IMR-90 (cell line): ENCODE results near the gene GALNT7. TPM values are rescaled to one million over a fixed set of nuclear protein-coding genes. Genes with fewer than 3 reads are reported as not detected.

Experiments
- ATAC-seq: fragments of 200-7000 bp; cut with Tn5 transposase; 2 replicates; pipeline ENCODE4 v1.9.1; 2020; ENCODE audit warnings: low read depth, mild to moderate bottlenecking, moderate library complexity
- BruUV-seq: library from RNA; stranded (reverse); fragments of 400-500 nt; replicated peaks from 2 replicates; lab custom pipeline; 2021; lab: Mats Ljungman, UMichigan
- CTCF ChIA-PET: fragments of 300-600 bp; formaldehyde crosslinking; extraction: SDS; loops from one replicate; lab custom pipeline; 2021; ENCODE audit warnings: antibody characterized with exemption; lab: Yijun Ruan, JAX
- POLR2A ChIA-PET: fragments of 300-600 bp; sonication (Branson Sonifier 250); formaldehyde crosslinking; loops from one replicate; lab custom pipeline; 2022; ENCODE audit warnings: antibody characterized with exemption; ENCODE audit not compliant: unreplicated experiment; lab: Charles Lee
- DNase-seq: peaks from one replicate; pipeline ENCODE4 v3.0.0; 2013
- H2AFZ ChIP-seq: replicated peaks from 2 replicates; pipeline ENCODE3; 2013; ENCODE audit warnings: low read length, mild to moderate bottlenecking; ENCODE audit not compliant: poor library complexity
- H2AK5ac ChIP-seq: 2 replicates; pipeline ENCODE4 v1.6.1; 2013; ENCODE audit warnings: low read depth, low read length, inconsistent platforms
- H2AK9ac ChIP-seq: replicated peaks from 2 replicates; pipeline ENCODE3; 2013; ENCODE audit warnings: mild to moderate bottlenecking, low read depth, low read length, moderate library complexity; ENCODE audit not compliant: poor library complexity
- H2BK120ac ChIP-seq: 2 replicates; pipeline ENCODE4 v1.6.1; 2013; ENCODE audit warnings: low read depth, low read length, inconsistent platforms
- H2BK15ac ChIP-seq: 3 replicates; pipeline ENCODE4 v1.6.1; 2013; ENCODE audit warnings: low read depth, low read length, inconsistent platforms
- H2BK20ac ChIP-seq: 2 replicates; pipeline ENCODE4 v1.6.1; 2013; ENCODE audit warnings: low read depth, mild to moderate bottlenecking, inconsistent platforms, low read length, moderate library complexity
- H2BK5ac ChIP-seq: 2 replicates; pipeline ENCODE4 v1.6.1; 2013; ENCODE audit warnings: mild to moderate bottlenecking, low read depth, low read length, inconsistent platforms; ENCODE audit not compliant: poor library complexity, severe bottlenecking
- H3K14ac ChIP-seq: replicated peaks from 2 replicates; pipeline ENCODE4 v1.6.1; 2013; ENCODE audit warnings: low read depth, low read length, inconsistent platforms
- H3K18ac ChIP-seq: 2 replicates; pipeline ENCODE4 v1.6.1; 2013; ENCODE audit warnings: low read depth, low read length, control low read depth
- H3K23ac ChIP-seq: 2 replicates; pipeline ENCODE4 v1.6.1; 2013; ENCODE audit warnings: low read depth, low read length, inconsistent platforms
- H3K27ac ChIP-seq: 2 replicates; pipeline ENCODE4 v1.5.1; 2013; ENCODE audit warnings: mild to moderate bottlenecking, control low read depth, low read length; ENCODE audit not compliant: insufficient read depth
- H3K27me3 ChIP-seq: 2 replicates; pipeline ENCODE4 v1.6.1; 2013; ENCODE audit warnings: low read length; ENCODE audit not compliant: control insufficient read depth, insufficient read depth
- H3K36me3 ChIP-seq: 2 replicates; pipeline ENCODE4 v1.6.1; 2013; ENCODE audit warnings: low read length, mixed read lengths; ENCODE audit not compliant: control insufficient read depth, insufficient read depth
- H3K4ac ChIP-seq: 2 replicates; pipeline ENCODE4 v1.6.1; 2013; ENCODE audit warnings: low read depth, low read length, inconsistent platforms
- H3K4me1 ChIP-seq: 2 replicates; pipeline ENCODE4 v1.6.1; 2013; ENCODE audit warnings: low read length, mixed read lengths; ENCODE audit not compliant: control insufficient read depth, insufficient read depth
- H3K4me2 ChIP-seq: 2 replicates; pipeline ENCODE4 v1.6.1; 2013; ENCODE audit warnings: low read depth, mild to moderate bottlenecking, control low read depth, low read length, moderate library complexity
- H3K4me3 ChIP-seq: 2 replicates; pipeline ENCODE4 v1.5.1; 2013; ENCODE audit warnings: low read depth, mild to moderate bottlenecking, control low read depth, low read length, moderate library complexity; ENCODE audit not compliant: insufficient read depth
- H3K56ac ChIP-seq: 2 replicates; pipeline ENCODE4 v1.6.1; 2013; ENCODE audit warnings: low read length, inconsistent platforms; ENCODE audit not compliant: insufficient read depth; ENCODE audit errors: extremely low read depth
- H3K79me1 ChIP-seq, 2 experiments: 2 replicates each; pipeline ENCODE4 v1.6.1; 2013; ENCODE audit warnings: low read length in 2 of 2, inconsistent platforms in 1 of 2, low read depth in 1 of 2
- H3K9ac ChIP-seq: 2 replicates; pipeline ENCODE4 v1.6.1; 2013; ENCODE audit warnings: low read depth, low read length, control low read depth
- H3K9me1 ChIP-seq: 2 replicates; pipeline ENCODE4 v1.6.1; 2013; ENCODE audit warnings: low read length, inconsistent platforms; ENCODE audit not compliant: insufficient read depth
- H3K9me3 ChIP-seq: 2 replicates; pipeline ENCODE4 v1.6.1; 2013; ENCODE audit warnings: low read length; ENCODE audit not compliant: control insufficient read depth, insufficient read depth
- H4K20me1 ChIP-seq: 2 replicates; pipeline ENCODE4 v1.6.1; 2013; ENCODE audit warnings: low read length, inconsistent platforms; ENCODE audit not compliant: insufficient read depth
- H4K5ac ChIP-seq: 2 replicates; pipeline ENCODE4 v1.6.1; 2013; ENCODE audit warnings: mild to moderate bottlenecking, low read depth, low read length, control low read depth
- H4K8ac ChIP-seq, 2 experiments: 2 replicates each; pipeline ENCODE4 v1.6.1; 2013; ENCODE audit warnings: low read depth in 2 of 2, low read length in 2 of 2, control low read depth in 1 of 2, inconsistent platforms in 1 of 2
- H4K91ac ChIP-seq: 2 replicates; pipeline ENCODE4 v1.6.1; 2013; ENCODE audit warnings: low read depth, low read length, inconsistent platforms; ENCODE audit not compliant: insufficient read depth
- BHLHE40 ChIP-seq: fragments of 150-350 bp; IDR thresholded peaks from 2 replicates; pipeline ENCODE4 v1.6.1; 2016; ENCODE audit warnings: mild to moderate bottlenecking, low read depth, low read length
- CEBPB ChIP-seq: IDR thresholded peaks from 2 replicates; pipeline ENCODE4 v1.6.1; 2012; ENCODE audit warnings: low read depth, low read length, improper control_type of control experiment
- FOS ChIP-seq: fragments of 150-350 bp; IDR thresholded peaks from 2 replicates; pipeline ENCODE4 v1.6.1; 2016; ENCODE audit warnings: low read depth, low read length
- POLR2A ChIP-seq: IDR thresholded peaks from 2 replicates; pipeline ENCODE4 v1.6.1; 2012; ENCODE audit warnings: mild to moderate bottlenecking, low read depth, low read length
- RAD21 ChIP-seq: IDR thresholded peaks from 2 replicates; pipeline ENCODE4 v1.6.1; 2012; ENCODE audit warnings: low read length, improper control_type of control experiment
- RCOR1 ChIP-seq: IDR thresholded peaks from 2 replicates; pipeline ENCODE4 v1.6.1; 2012; ENCODE audit warnings: mild to moderate bottlenecking, low read length, improper control_type of control experiment; ENCODE audit not compliant: insufficient replicate concordance
- WGBS, 2 experiments: methylation state at CpG; one replicate each; pipeline versions ENCODE4 v1.1.5 to v1.1.7; 2013; ENCODE audit warnings: missing lambda C conversion rate in 2 of 2; ENCODE audit not compliant: insufficient read length in 1 of 2; ENCODE audit errors: extremely low coverage in 2 of 2; 5-methylcytosine and 5-hydroxymethylcytosine counted together
- dilution Hi-C: fragments of 300-500 bp; cut with HindIII; formaldehyde crosslinking; loops from one replicate; pipeline ENCODE4 v1.14.3; 2018; ENCODE audit warnings: low sequenced_read_pairs; ENCODE audit not compliant: unreplicated experiment
- in situ Hi-C: fragments of 300-500 bp; cut with MboI; formaldehyde crosslinking; loops from 3 replicates; pipeline ENCODE4 v1.14.3; 2019; ENCODE audit warnings: low sequenced_read_pairs, inconsistent platforms, mixed read lengths
- intact Hi-C: fragments of 100-400 bp; cut with micrococcal nuclease; formaldehyde crosslinking; loops from 2 replicates; pipeline ENCODE4 v1.10.0; 2022
- polyA plus RNA-seq, 3 experiments: library from polyadenylated mRNA; depleted of rRNA; stranded (reverse); fragments of >200 nt; gene quantifications; 2 replicates each; pipeline ENCODE4 v1.2.3, GENCODE V29; 2012; ENCODE audit warnings: low replicate concordance in 1 of 3
- total RNA-seq: library from RNA; depleted of rRNA; stranded (reverse); fragments of >200 nt; gene quantifications from 2 replicates; pipeline ENCODE4 v1.2.3, GENCODE V29; 2012

Gene GALNT7
- total and polyA plus RNA-seq, 2 of the 4 experiments (the other 2 are of a cell fraction) = 19.1 to 31.2 TPM

DNA sequence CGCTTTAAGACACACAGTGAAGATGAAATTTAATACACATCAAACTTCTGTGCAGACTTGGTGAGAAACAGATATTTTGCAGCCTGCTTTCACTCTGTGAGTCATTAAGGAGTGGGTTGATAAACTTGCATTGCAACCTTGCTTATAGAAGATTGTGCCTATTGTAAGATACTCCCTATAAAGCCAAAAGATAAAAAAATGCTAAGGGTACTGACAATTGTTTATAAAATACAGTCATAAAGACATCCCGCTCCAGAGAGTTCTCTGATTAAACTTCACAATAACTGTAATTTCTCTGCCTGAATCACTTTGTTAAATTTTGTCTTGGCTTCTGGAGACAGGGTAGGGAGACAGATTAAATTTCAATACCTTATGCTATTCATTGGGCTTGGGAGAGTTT is 49.1 kb downstream of the GALNT7 start:
- no CpG with 5 or more reads among the region's 2 CpGs for WGBS, 2 experiments
- H2AFZ ChIP-seq = no peak overlapping the region
- ChIA-PET POLR2A (no interaction called here), CTCF (no interaction called here)
- no peaks in the 10 kb centered on the region for H4K20me1 ChIP-seq
- H3K27me3 ChIP-seq = no peaks in the 10 kb centered on the region
- H2AK9ac ChIP-seq = no peak overlapping the region
- H3K79me1 ChIP-seq = peaks cover 0 to 9% of the 10 kb centered on the region in 2 experiments; a peak in 3 of 4 replicates
- no peak overlapping the region for H4K91ac ChIP-seq
- no peak overlapping the region for H3K4ac ChIP-seq
- no peak overlapping the region for H3K4me3 ChIP-seq
- H3K14ac ChIP-seq = no peak overlapping the region
- no peak overlapping the region for H2BK120ac ChIP-seq
- H3K4me2 ChIP-seq = 0 out of 2 replicates have a peak overlapping the region, but pooled peaks have one; percentile 58
- no peak overlapping the region for H2BK15ac ChIP-seq
- no peak overlapping the region for H2BK20ac ChIP-seq
- no peak overlapping the region for H3K56ac ChIP-seq
- H3K23ac ChIP-seq = no peak overlapping the region
- H4K5ac ChIP-seq = no peak overlapping the region
- intact Hi-C loops (loop anchor here (5.0 kb wide), 1 partner anchor 35 kb away; no protein-coding TSS in a partner anchor), in situ Hi-C loops (no loop called here), dilution Hi-C loops (no loop called here)
- H3K4me1 ChIP-seq = peaks cover 4% of the 10 kb centered on the region
- no peaks in the 10 kb centered on the region for H3K9me3 ChIP-seq
- ATAC-seq (peak; percentile 63), DNase-seq (peak; percentile 83)
- H3K9ac ChIP-seq = no peak overlapping the region
- TF ChIP-seq POLR2A (no peak), RCOR1 (no peak), BHLHE40 (no peak), CEBPB (peak; percentile 38; the same call in 1 of the 2 replicates), FOS (no peak), RAD21 (no peak)
- H3K27ac ChIP-seq = no peak overlapping the region
- H2BK5ac ChIP-seq = no peak overlapping the region
- H3K36me3 ChIP-seq = no peaks in the 10 kb centered on the region
- H3K18ac ChIP-seq = no peak overlapping the region
- H3K9me1 ChIP-seq = no peaks in the 10 kb centered on the region
- no TSS peak for BruUV-seq
- no peak overlapping the region for H2AK5ac ChIP-seq
- no peak overlapping the region for H4K8ac ChIP-seq
